HL-60 (cell line): ENCODE results near the gene AKAP14.

ENCODE experiments used
- GABPA ChIP-seq: IDR thresholded peaks from 2 replicates; pipeline ENCODE4 v1.6.1; 2012; ENCODE audit warnings: low read depth
- POLR2AphosphoS5 ChIP-seq: IDR thresholded peaks from 2 replicates; pipeline ENCODE4 v1.6.1; 2012; ENCODE audit warnings: low read depth
- SPI1 ChIP-seq: IDR thresholded peaks from 2 replicates; pipeline ENCODE4 v1.6.1; 2012; ENCODE audit warnings: low read depth, mild to moderate bottlenecking, borderline replicate concordance
- TF ChIP-seq, protein P1 (sequence below): IDR thresholded peaks from one replicate; pipeline ENCODE4 v1.5.1; 2011; ENCODE audit warnings: low read length, control low read depth, inconsistent platforms; ENCODE audit not compliant: insufficient read depth
- TF ChIP-seq, protein P2 (sequence below): IDR thresholded peaks from 2 replicates; pipeline ENCODE4 v1.6.1; 2012; ENCODE audit warnings: low read depth; ENCODE audit not compliant: insufficient replicate concordance

DNA sequence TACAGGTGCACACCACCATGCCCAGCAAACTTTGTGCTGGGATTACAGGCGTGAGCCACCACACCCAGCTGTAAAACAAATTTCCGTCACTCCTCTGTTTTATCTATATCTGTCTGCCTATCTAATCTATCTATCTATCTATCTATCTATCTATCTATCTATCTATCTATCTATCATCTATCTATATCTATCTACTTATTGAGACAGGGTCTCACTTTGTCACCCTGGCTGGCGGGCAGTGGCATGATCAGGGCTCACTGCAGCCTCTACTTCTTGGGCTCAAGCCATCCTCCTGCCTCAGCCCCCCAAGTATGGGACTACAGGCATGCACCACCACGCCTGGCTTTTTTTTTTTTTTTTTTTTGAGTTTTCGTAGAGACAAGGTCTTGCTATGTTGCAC, 20.6 kb downstream of the AKAP14 start:
- TF ChIP-seq, protein P1, sequence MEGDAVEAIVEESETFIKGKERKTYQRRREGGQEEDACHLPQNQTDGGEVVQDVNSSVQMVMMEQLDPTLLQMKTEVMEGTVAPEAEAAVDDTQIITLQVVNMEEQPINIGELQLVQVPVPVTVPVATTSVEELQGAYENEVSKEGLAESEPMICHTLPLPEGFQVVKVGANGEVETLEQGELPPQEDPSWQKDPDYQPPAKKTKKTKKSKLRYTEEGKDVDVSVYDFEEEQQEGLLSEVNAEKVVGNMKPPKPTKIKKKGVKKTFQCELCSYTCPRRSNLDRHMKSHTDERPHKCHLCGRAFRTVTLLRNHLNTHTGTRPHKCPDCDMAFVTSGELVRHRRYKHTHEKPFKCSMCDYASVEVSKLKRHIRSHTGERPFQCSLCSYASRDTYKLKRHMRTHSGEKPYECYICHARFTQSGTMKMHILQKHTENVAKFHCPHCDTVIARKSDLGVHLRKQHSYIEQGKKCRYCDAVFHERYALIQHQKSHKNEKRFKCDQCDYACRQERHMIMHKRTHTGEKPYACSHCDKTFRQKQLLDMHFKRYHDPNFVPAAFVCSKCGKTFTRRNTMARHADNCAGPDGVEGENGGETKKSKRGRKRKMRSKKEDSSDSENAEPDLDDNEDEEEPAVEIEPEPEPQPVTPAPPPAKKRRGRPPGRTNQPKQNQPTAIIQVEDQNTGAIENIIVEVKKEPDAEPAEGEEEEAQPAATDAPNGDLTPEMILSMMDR: no peak
- TF ChIP-seq POLR2AphosphoS5: no peak
- TF ChIP-seq SPI1: no peak
- no peak for TF ChIP-seq GABPA
- TF ChIP-seq, protein P2, sequence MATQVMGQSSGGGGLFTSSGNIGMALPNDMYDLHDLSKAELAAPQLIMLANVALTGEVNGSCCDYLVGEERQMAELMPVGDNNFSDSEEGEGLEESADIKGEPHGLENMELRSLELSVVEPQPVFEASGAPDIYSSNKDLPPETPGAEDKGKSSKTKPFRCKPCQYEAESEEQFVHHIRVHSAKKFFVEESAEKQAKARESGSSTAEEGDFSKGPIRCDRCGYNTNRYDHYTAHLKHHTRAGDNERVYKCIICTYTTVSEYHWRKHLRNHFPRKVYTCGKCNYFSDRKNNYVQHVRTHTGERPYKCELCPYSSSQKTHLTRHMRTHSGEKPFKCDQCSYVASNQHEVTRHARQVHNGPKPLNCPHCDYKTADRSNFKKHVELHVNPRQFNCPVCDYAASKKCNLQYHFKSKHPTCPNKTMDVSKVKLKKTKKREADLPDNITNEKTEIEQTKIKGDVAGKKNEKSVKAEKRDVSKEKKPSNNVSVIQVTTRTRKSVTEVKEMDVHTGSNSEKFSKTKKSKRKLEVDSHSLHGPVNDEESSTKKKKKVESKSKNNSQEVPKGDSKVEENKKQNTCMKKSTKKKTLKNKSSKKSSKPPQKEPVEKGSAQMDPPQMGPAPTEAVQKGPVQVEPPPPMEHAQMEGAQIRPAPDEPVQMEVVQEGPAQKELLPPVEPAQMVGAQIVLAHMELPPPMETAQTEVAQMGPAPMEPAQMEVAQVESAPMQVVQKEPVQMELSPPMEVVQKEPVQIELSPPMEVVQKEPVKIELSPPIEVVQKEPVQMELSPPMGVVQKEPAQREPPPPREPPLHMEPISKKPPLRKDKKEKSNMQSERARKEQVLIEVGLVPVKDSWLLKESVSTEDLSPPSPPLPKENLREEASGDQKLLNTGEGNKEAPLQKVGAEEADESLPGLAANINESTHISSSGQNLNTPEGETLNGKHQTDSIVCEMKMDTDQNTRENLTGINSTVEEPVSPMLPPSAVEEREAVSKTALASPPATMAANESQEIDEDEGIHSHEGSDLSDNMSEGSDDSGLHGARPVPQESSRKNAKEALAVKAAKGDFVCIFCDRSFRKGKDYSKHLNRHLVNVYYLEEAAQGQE: no peak
